ENCODE data around the gene SNX14.

Gene SNX14

GRCh38 chr6:85484948-85485347, 108.7 kb downstream of the SNX14 start:
- POLR2A ChIA-PET, result no interaction called here
- H3K4me3 ChIP-seq (ENCODE audit: low read depth, low read length), result no peak overlapping the region
- no peaks in the 10 kb centered on the region for H3K36me3 ChIP-seq (ENCODE audit: control insufficient read depth in 2 of 2, insufficient read depth in 1 of 2, low read length in 2 of 2)
- no peaks in the 10 kb centered on the region for H3K4me1 ChIP-seq (ENCODE audit: control insufficient read depth, insufficient read depth, low read length)
- H3K9me3 ChIP-seq (ENCODE audit: control insufficient read depth, insufficient read depth, low read depth, low read length), result no peaks in the 10 kb centered on the region
- CTCF ChIA-PET, result interaction anchor here (1.1 to 10.0 kb wide), 9 partner anchors 10 to 132 kb away, joined by 3 to 179 read pairs (median 39); partner anchors contain the start of gene NT5E
- TF ChIP-seq SCRT2 (tag by site-specific recombination; IDR thresholded peaks at IDR 0.05) (peak; percentile 23; the same call in 1 of the 2 replicates), HIC1 (tag by site-specific recombination; IDR thresholded peaks at IDR 0.05) (no peak), ZNF658 (tag by site-specific recombination; IDR thresholded peaks at IDR 0.05) (no peak)
- H3K27ac ChIP-seq (ENCODE audit: extremely low read depth, low read depth, low read length), result no peak overlapping the region

- POLR2A ChIA-PET, result interaction anchor here (2.0 kb wide), 1 partner anchor 194 kb away, joined by 7 read pairs; no protein-coding TSS in a partner anchor
- no peak for TF ChIP-seq ZNF423 (tag by site-specific recombination; IDR thresholded peaks at IDR 0.05)
- TF ChIP-seq ZNF629 (tag by site-specific recombination; IDR thresholded peaks at IDR 0.05), result no peak
- TF ChIP-seq SP7 (tag by site-specific recombination; IDR thresholded peaks at IDR 0.05), result no peak
- TF ChIP-seq ZNF280D (tag by site-specific recombination; IDR thresholded peaks at IDR 0.05), result no peak
- no peak for TF ChIP-seq ZNF175 (tag by site-specific recombination; IDR thresholded peaks at IDR 0.05)
- TF ChIP-seq SCRT2 (tag by site-specific recombination; IDR thresholded peaks at IDR 0.05), result no peak
- TF ChIP-seq ZBTB26 (tag by site-specific recombination; optimal IDR thresholded peaks at IDR 0.05), result no peak
- no peak for TF ChIP-seq ZFP3 (tag by site-specific recombination; IDR thresholded peaks at IDR 0.05; ENCODE audit: low read depth)
- no peak for TF ChIP-seq ZBTB8A (tag by site-specific recombination; IDR thresholded peaks at IDR 0.05)
- TF ChIP-seq ZNF202 (tag by site-specific recombination; IDR thresholded peaks at IDR 0.05; ENCODE audit: borderline replicate concordance), result no peak
- no peak for TF ChIP-seq ZNF792 (tag by site-specific recombination; IDR thresholded peaks at IDR 0.05)
- no peak for TF ChIP-seq OSR2 (tag by site-specific recombination; IDR thresholded peaks at IDR 0.05)
- TF ChIP-seq ZNF626 (tag by site-specific recombination; IDR thresholded peaks at IDR 0.05), result no peak
- no peak for TF ChIP-seq ZNF146 (tag by site-specific recombination; IDR thresholded peaks at IDR 0.05)
- TF ChIP-seq SCRT1 (tag by site-specific recombination; IDR thresholded peaks at IDR 0.05; ENCODE audit: borderline replicate concordance), result no peak
- CTCF ChIA-PET, result interaction anchor here (0.5 to 10.0 kb wide), 32 partner anchors 10 to 1720 kb away, joined by 3 to 179 read pairs (median 6); partner anchors contain the start of gene NT5E
- Histone ChIP-seq H3K9me3 (ENCODE audit: control insufficient read depth, insufficient read depth, low read depth, low read length) (no peaks in the 10 kb centered on the region), H3K36me3 (ENCODE audit: control insufficient read depth in 2 of 2, insufficient read depth in 1 of 2, low read length in 2 of 2) (no peaks in the 10 kb centered on the region), H3K4me1 (ENCODE audit: control insufficient read depth, insufficient read depth, low read length) (no peaks in the 10 kb centered on the region), H3K27ac (ENCODE audit: extremely low read depth, low read depth, low read length) (no peak overlapping the region), H3K4me3 (ENCODE audit: low read depth, low read length) (no peak overlapping the region)
These were observed 109.8 kb downstream of the SNX14 start for GRCh38 chr6:85483846-85484245.
